Esophagus muscularis mucosa (tissue), 4 donors: ENCODE results near the gene ACAP1. TPM values are rescaled to one million over a fixed set of nuclear protein-coding genes. Genes with fewer than 3 reads are reported as not detected.
"Not testable (repeated sequence)": the region's sequence is repeated elsewhere in the genome, so short reads cannot be mapped to it uniquely, and the experiment has no call there.

Experiments
- DNase-seq: peaks from one replicate; pipeline ENCODE4 v3.0.0-alpha.2; 2017; ENCODE audit errors: extremely low spot score
- H3K27ac ChIP-seq, 4 donors: fragments of 200-600 bp; sonication (generic); replicated peaks in 1 of 4; 1 replicate in 3 of 4; 2 replicates in 1 of 4; pipeline ENCODE4 v1.5.1; 2016 to 2019; ENCODE audit warnings: mild to moderate bottlenecking in 1 of 4
- H3K27me3 ChIP-seq, 4 donors: fragments of 200-600 bp; sonication (generic); one replicate each; pipeline versions ENCODE4 v1.5.1 to v1.6.0; 2016 to 2019
- H3K36me3 ChIP-seq, 4 donors: fragments of 200-600 bp; sonication (generic); one replicate each; pipeline ENCODE4 v1.5.1; 2016 to 2019
- H3K4me1 ChIP-seq, 4 donors: fragments of 200-600 bp; sonication (generic); one replicate each; pipeline ENCODE4 v1.5.1; 2016 to 2019
- H3K4me3 ChIP-seq, 4 donors: fragments of 200-600 bp; sonication (generic); 1 replicate in 2 of 4; 2 replicates in 2 of 4; pipeline ENCODE4 v1.5.1; 2016 to 2019; ENCODE audit warnings: mild to moderate bottlenecking in 4 of 4, moderate library complexity in 1 of 4
- H3K9me3 ChIP-seq, 4 donors: fragments of 200-600 bp; sonication (generic); 1 replicate in 3 of 4; 2 replicates in 1 of 4; pipeline ENCODE4 v1.5.1; 2016 to 2019
- EP300 ChIP-seq: sonication (generic); formaldehyde crosslinking; IDR thresholded peaks from one replicate; pipeline ENCODE4 v1.6.1; 2017; ENCODE audit warnings: antibody characterized with exemption
- POLR2A ChIP-seq: fragments of 450-650 bp; IDR thresholded peaks from one replicate; pipeline ENCODE4 v1.6.1; 2017; ENCODE audit warnings: antibody characterized with exemption, moderate library complexity, mild to moderate bottlenecking, low read depth
- POLR2AphosphoS5 ChIP-seq, 2 donors: sonication (generic); formaldehyde crosslinking; IDR thresholded peaks; one replicate each; pipeline ENCODE4 v1.6.1; 2017; ENCODE audit warnings: antibody characterized with exemption in 2 of 2
- WGBS: methylation state at CpG from one replicate; pipeline ENCODE4 v1.1.5; 2018; 5-methylcytosine and 5-hydroxymethylcytosine counted together
- intact Hi-C: fragments of 100-400 bp; cut with DNase I; formaldehyde crosslinking; loops from one replicate; pipeline ENCODE4 v1.15.1; 2023
- total RNA-seq, 4 donors: library from RNA; depleted of rRNA; stranded (reverse); fragments of >200 nt; gene quantifications; one replicate each; pipeline versions ENCODE4 v1.1.0 to v1.2.1, GENCODE V29; 2016
- TF ChIP-seq, protein P1 (sequence below), 3 experiments: fragments of 200-600 bp in 2 of 3; fragments of 450-650 bp in 1 of 3; sonication (generic) in 2 of 3; IDR thresholded peaks; one replicate each; pipeline ENCODE4 v1.5.1; 2017 to 2019; ENCODE audit warnings: antibody characterized with exemption in 3 of 3, mild to moderate bottlenecking in 2 of 3, moderate library complexity in 1 of 3

The ACAP1 gene
- total RNA-seq, 4 donors from 2014 or later = 2.1 to 11.4 (median 4.6) TPM

DNA sequence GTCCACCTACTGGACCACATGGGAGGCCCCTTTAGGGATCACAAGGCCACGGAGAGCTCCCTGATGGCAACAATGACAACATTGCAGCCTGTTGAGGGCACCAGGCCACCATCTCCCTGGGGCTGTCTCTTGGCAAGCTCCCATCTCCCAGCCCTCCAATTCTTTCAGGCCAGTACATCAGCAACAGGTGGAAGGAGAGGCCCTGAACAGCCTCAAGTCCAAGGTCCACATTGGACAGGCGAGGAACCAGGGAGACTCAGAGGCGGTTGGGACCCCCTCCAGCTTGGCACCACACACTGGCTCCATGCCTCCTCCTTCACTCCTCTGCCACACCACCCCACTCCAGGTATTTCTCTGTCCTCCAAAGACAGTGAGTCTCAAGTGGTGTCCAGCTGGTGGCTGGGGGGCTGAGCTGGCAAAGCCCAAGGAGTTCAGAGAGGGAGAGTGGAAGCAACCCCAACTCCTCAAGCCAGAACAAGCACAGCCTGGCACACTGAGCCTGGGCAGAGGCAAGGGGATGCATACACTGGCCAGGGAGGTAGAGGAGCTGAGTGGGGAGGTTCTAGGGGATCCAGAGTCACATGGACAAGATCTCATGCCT is 1.3 kb upstream of the ACAP1 start:
- DNase-seq = no peak
- H3K4me1 ChIP-seq = peaks cover 5 to 9% (median 8%) of the 10 kb centered on the region in 4 donors
- TF ChIP-seq POLR2AphosphoS5 (IDR thresholded peaks at IDR 0.05) = no peak
- TF ChIP-seq POLR2A = no peak
- no peak for TF ChIP-seq EP300
- TF ChIP-seq, protein P1, sequence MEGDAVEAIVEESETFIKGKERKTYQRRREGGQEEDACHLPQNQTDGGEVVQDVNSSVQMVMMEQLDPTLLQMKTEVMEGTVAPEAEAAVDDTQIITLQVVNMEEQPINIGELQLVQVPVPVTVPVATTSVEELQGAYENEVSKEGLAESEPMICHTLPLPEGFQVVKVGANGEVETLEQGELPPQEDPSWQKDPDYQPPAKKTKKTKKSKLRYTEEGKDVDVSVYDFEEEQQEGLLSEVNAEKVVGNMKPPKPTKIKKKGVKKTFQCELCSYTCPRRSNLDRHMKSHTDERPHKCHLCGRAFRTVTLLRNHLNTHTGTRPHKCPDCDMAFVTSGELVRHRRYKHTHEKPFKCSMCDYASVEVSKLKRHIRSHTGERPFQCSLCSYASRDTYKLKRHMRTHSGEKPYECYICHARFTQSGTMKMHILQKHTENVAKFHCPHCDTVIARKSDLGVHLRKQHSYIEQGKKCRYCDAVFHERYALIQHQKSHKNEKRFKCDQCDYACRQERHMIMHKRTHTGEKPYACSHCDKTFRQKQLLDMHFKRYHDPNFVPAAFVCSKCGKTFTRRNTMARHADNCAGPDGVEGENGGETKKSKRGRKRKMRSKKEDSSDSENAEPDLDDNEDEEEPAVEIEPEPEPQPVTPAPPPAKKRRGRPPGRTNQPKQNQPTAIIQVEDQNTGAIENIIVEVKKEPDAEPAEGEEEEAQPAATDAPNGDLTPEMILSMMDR (IDR thresholded peaks at IDR 0.05) = no peak
- H3K36me3 ChIP-seq = no peaks in the 10 kb centered on the region
- intact Hi-C loops = no loop called here
- no peaks in the 10 kb centered on the region for H3K9me3 ChIP-seq
- H3K27ac ChIP-seq = no peak overlapping the region
- WGBS = 87% methylated on average over 3 of the region's 3 CpGs
- H3K4me3 ChIP-seq = no peak overlapping the region
- H3K27me3 ChIP-seq = peaks cover 0 to 70% (median 7%) of the 10 kb centered on the region in 4 donors

DNA sequence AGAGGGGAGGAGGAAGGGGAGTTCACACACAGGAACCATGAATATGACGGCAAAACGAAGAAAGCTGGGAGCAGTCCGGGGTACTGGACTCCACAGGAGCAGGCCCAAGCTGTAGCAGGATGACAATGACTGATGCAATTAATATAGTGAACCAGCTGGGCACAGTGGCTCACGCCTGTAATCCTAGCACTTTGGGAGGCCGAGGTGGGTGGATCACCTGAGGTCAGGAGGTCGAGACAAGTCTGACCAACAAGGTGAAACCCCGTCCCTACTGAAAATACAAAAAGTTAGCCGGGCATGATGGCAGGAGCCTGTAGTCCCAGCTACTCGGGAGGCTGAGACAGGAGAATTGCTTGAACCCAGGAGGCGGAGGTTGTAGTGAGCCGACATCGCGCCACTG is 564 bp upstream of the ACAP1 start:
- H3K36me3 ChIP-seq, H3K4me3 ChIP-seq, H3K9me3 ChIP-seq, H3K27ac ChIP-seq, H3K4me1 ChIP-seq, DNase-seq: not testable (repeated sequence)
- intact Hi-C loops = loop anchor here (2.0 kb wide), 1 partner anchor 59 kb away; no protein-coding TSS in a partner anchor
- H3K27me3 ChIP-seq = peaks cover 0 to 74% (median 7%) of the 10 kb centered on the region in 4 donors
- 80% methylated on average over 13 of the region's 13 CpGs for WGBS

DNA sequence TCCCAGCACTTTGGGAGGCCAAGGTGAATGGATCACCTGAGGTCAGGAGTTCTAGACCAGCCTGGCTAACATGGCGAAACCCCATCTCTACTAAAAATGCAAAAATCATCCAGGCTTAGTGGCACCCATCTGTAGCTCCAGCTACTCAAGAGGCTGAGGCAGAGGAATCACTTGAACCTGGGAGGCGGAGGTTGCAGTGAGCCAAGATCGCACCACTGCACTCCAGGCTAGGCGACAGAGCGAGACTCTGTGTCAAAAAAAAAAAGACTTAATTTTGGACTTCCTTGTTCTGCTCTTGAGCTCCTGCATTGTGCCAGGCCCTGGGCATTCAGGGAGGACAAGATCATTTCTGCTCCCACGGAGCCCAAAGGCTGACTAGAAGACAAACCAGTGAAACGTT is 1.3 kb downstream of the ACAP1 start:
- not testable (repeated sequence) for H3K4me3 ChIP-seq, H3K27ac ChIP-seq, H3K36me3 ChIP-seq, DNase-seq, H3K4me1 ChIP-seq, H3K9me3 ChIP-seq
- H3K27me3 ChIP-seq = peaks cover 0 to 90% (median 11%) of the 10 kb centered on the region in 4 donors
- intact Hi-C loops = loop anchor here (2.0 kb wide), 1 partner anchor 61 kb away; no protein-coding TSS in a partner anchor
- WGBS = 84% methylated on average over 5 of the region's 7 CpGs

DNA sequence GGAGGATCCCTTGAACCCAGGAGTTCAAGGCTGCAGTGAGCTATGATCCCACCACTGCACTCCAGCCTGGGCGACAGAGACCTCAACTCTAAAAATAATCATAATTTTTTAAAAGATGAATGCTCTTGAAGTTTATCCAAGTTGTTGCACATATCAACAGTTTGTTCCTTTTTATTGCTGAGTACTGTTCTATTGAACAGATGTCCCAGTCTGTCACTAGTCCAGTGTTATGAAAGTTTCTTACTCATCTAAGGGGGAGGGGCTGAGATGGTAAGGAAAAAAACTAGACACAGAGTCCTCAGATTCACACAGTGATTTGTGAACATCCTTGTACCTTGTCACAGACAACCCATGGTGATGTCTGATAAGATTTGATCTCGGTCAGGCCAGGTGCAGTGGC is 3.9 kb downstream of the ACAP1 start:
- H3K4me1 ChIP-seq = no peaks in the 10 kb centered on the region
- H3K4me3 ChIP-seq = no peak overlapping the region
- no peaks in the 10 kb centered on the region for H3K36me3 ChIP-seq
- H3K9me3 ChIP-seq = no peaks in the 10 kb centered on the region
- no peak for TF ChIP-seq POLR2AphosphoS5 (IDR thresholded peaks at IDR 0.05)
- no peak for TF ChIP-seq POLR2A
- no peak for TF ChIP-seq EP300
- TF ChIP-seq, protein P1 (IDR thresholded peaks at IDR 0.05) = no peak
- intact Hi-C loops = no loop called here
- DNase-seq = no peak
- H3K27me3 ChIP-seq = peaks cover 0 to 78% (median 11%) of the 10 kb centered on the region in 4 donors
- no peak overlapping the region for H3K27ac ChIP-seq
- WGBS = 95% methylated on average over 2 of the region's 2 CpGs

DNA sequence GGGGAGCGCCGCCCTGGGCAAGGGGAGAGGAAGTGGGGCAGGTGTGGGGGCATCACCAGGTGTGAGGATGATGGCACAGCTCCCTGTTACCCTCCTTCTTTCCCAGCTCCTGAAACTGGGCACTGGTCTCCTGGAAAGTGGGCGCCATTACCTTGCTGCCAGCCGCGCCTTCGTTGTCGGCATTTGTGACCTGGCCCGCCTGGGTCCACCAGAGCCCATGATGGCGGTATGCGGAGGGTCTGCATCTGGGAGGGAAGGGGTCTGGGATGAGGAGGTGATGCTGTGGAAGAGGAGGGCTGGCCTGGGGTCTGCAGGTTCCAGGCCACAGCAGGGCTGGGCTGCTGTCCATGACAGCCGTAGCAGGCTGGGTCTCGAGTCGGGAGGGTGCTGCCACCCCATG is 5.5 kb downstream of the ACAP1 start:
- intact Hi-C loops = no loop called here
- DNase-seq = no peak
- H3K27ac ChIP-seq = no peak overlapping the region

More for the DNA sequence above, 5.5 kb downstream of the ACAP1 start:
- Histone ChIP-seq H3K4me3 (no peak overlapping the region), H3K27me3 (peaks cover 0 to 62% (median 4%) of the 10 kb centered on the region in 4 donors), H3K4me1 (peaks cover 0 to 4% (median 0%) of the 10 kb centered on the region in 4 donors), H3K9me3 (no peaks in the 10 kb centered on the region), H3K36me3 (no peaks in the 10 kb centered on the region)
- no peak for TF ChIP-seq EP300
- TF ChIP-seq, protein P1 (IDR thresholded peaks at IDR 0.05) = no peak
- no peak for TF ChIP-seq POLR2AphosphoS5 (IDR thresholded peaks at IDR 0.05)
- no peak for TF ChIP-seq POLR2A
- 91% methylated on average over 13 of the region's 13 CpGs for WGBS
